Spleen (tissue), 11 donors: ENCODE measurements around the gene PTOV1. TPM values are rescaled to one million over a fixed set of nuclear protein-coding genes. Genes with fewer than 3 reads are reported as not detected.

Experiments
- DNase-seq: peaks from one replicate; pipeline ENCODE4 v3.0.0-alpha.2; 2020
- H3K27ac ChIP-seq, 8 donors: fragments of 200-600 bp; sonication (generic) in 7 of 8; 1 replicate in 4 of 8; 2 replicates in 4 of 8; pipeline versions ENCODE4 v1.5.0 to v1.8.0; 2016 to 2021; ENCODE audit warnings: inconsistent platforms in 4 of 8, mild to moderate bottlenecking in 4 of 8, moderate library complexity in 1 of 8
- H3K27me3 ChIP-seq, 7 donors: fragments of 200-600 bp; sonication (generic) in 6 of 7; replicated peaks in 1 of 7; 1 replicate in 4 of 7; 2 replicates in 3 of 7; pipeline versions ENCODE4 v1.5.0 to v1.8.0; 2016 to 2021; ENCODE audit warnings: inconsistent platforms in 3 of 7, mild to moderate bottlenecking in 1 of 7
- H3K36me3 ChIP-seq, 6 donors: fragments of 200-600 bp; sonication (generic) in 5 of 6; 1 replicate in 4 of 6; 2 replicates in 2 of 6; pipeline versions ENCODE4 v1.5.0 to v1.8.0; 2016 to 2021; ENCODE audit warnings: inconsistent platforms in 2 of 6
- H3K4me1 ChIP-seq, 6 donors: fragments of 200-600 bp; sonication (generic) in 5 of 6; 1 replicate in 3 of 6; 2 replicates in 3 of 6; pipeline versions ENCODE4 v1.5.0 to v1.8.0; 2016 to 2021; ENCODE audit warnings: inconsistent platforms in 3 of 6
- H3K4me3 ChIP-seq, 8 donors: fragments of 200-600 bp; sonication (generic) in 7 of 8; 1 replicate in 4 of 8; 2 replicates in 4 of 8; pipeline versions ENCODE4 v1.5.0 to v1.8.0; 2016 to 2021; ENCODE audit warnings: inconsistent platforms in 4 of 8, mild to moderate bottlenecking in 4 of 8, moderate library complexity in 2 of 8
- H3K9me3 ChIP-seq, 8 donors: fragments of 200-600 bp; sonication (generic) in 7 of 8; 1 replicate in 4 of 8; 2 replicates in 4 of 8; pipeline versions ENCODE4 v1.5.0 to v1.8.0; 2016 to 2021; ENCODE audit warnings: inconsistent platforms in 4 of 8
- CTCF ChIP-seq, 11 experiments: fragments of 200-600 bp in 7 of 11; fragments of 450-650 bp in 4 of 11; sonication (generic) in 4 of 11; IDR thresholded peaks in 8 of 11; conservative IDR thresholded peaks in 3 of 11; 1 replicate in 7 of 11; 2 replicates in 4 of 11; pipeline versions ENCODE4 v1.4.0 to v1.8.0; 2016 to 2021; ENCODE audit warnings: antibody characterized with exemption in 11 of 11, inconsistent platforms in 4 of 11, mild to moderate bottlenecking in 1 of 11
- POLR2A ChIP-seq, 3 donors: fragments of 450-650 bp; IDR thresholded peaks; one replicate each; pipeline ENCODE4 v1.5.1; 2017; ENCODE audit warnings: antibody characterized with exemption in 3 of 3, mild to moderate bottlenecking in 1 of 3
- POLR2AphosphoS5 ChIP-seq, 3 donors: sonication (generic); formaldehyde crosslinking; IDR thresholded peaks; one replicate each; pipeline ENCODE4 v1.5.1; 2017; ENCODE audit warnings: antibody characterized with exemption in 3 of 3
- WGBS, 5 donors: extraction: QIAGEN DNeasy Blood & Tissue Kit in 3 of 5; methylation state at CpG; one replicate each; pipeline versions ENCODE4 v1.1.5 to v1.1.7; 2013 to 2018; 5-methylcytosine and 5-hydroxymethylcytosine counted together
- intact Hi-C: fragments of 100-400 bp; cut with DNase I; formaldehyde crosslinking; loops from one replicate; pipeline ENCODE4 v1.15.0; 2023; ENCODE audit warnings: low total_unique reads
- polyA plus RNA-seq, 3 donors: library from polyadenylated mRNA; stranded (reverse); fragments of 200-250 nt; gene quantifications; one replicate each; pipeline ENCODE4 v1.2.1, GENCODE V29; 2013
- total RNA-seq, 7 donors: library from RNA; depleted of rRNA in 3 of 7; stranded (reverse); fragments of >200 nt in 3 of 7; fragmentation: NEBNext Ultra II Directional in 4 of 7; extraction: Animal tissue kit (Norgen Biotek cat#: 25700) in 4 of 7; gene quantifications; one replicate each; pipeline versions ENCODE4 v1.1.0 to v1.2.1, GENCODE V29; 2016 to 2021
- donor health status: healthy with polysubstance abuse.
- donor health status: DM: no; HTN: no; CAD: no; lungs with moderate emphysema.
- donor health status: DM: no; HTN: no; CAD: no.
- donor health status: Bipolar disorder and iron deficiency.
- donor health status: healthy.
- donor health status: DM: no; HTN: no; CAD: no.
- donor health status: DM: yes; HTN: yes; CAD: no.

Gene PTOV1
- total and polyA plus RNA-seq, 10 donors: 61.4 to 127 (median 90.2) TPM

- peaks cover 0 to 30% (median 17%) of the 10 kb centered on the region in 6 donors for H3K36me3 ChIP-seq
- no peaks in the 10 kb centered on the region for H3K9me3 ChIP-seq
- H3K4me1 ChIP-seq: peaks cover 0 to 39% (median 17%) of the 10 kb centered on the region in 6 donors
- H3K27me3 ChIP-seq: no peaks in the 10 kb centered on the region
- no peak for DNase-seq
- H3K27ac ChIP-seq: peak overlapping the region; percentile 19 to 78 (median 66)
- 55 to 74% (median 63%) methylated on average over 3 of the region's 3 CpGs for WGBS, 5 donors
- TF ChIP-seq POLR2AphosphoS5 (IDR thresholded peaks at IDR 0.05): peak in 1 of 3 donors; percentile 51
- TF ChIP-seq CTCF (IDR thresholded peaks at IDR 0.05 in 8 of 11, conservative IDR thresholded peaks at IDR 0.05 in 3 of 11): no peak
- TF ChIP-seq POLR2A (IDR thresholded peaks at IDR 0.05): no peak
- H3K4me3 ChIP-seq: no peak overlapping the region
- intact Hi-C loops: no loop called here
Observed at GRCh38 chr19:49843265-49843664, 7.7 kb upstream of the PTOV1 start.

GRCh38 chr19:49844138-49845095, 6.5 kb upstream of the PTOV1 start:
- no peak for DNase-seq
- 56 to 85% (median 69%) methylated on average over 17 to 18 of the region's 18 CpGs for WGBS, 5 donors
- H3K9me3 ChIP-seq: peaks cover 0 to 6% (median 0%) of the 10 kb centered on the region in 8 donors
- peak in 1 of 3 donors; percentile 31 for TF ChIP-seq POLR2AphosphoS5 (IDR thresholded peaks at IDR 0.05)
- TF ChIP-seq POLR2A (IDR thresholded peaks at IDR 0.05): no peak
- TF ChIP-seq CTCF (IDR thresholded peaks at IDR 0.05 in 8 of 11, conservative IDR thresholded peaks at IDR 0.05 in 3 of 11): no peak
- no peaks in the 10 kb centered on the region for H3K27me3 ChIP-seq
- H3K27ac ChIP-seq: peak overlapping the region in 4 of 8 donors; percentile 64 to 78 (median 71)
- H3K36me3 ChIP-seq: peaks cover 0 to 19% (median 6%) of the 10 kb centered on the region in 6 donors
- H3K4me1 ChIP-seq: peaks cover 0 to 51% (median 24%) of the 10 kb centered on the region in 6 donors
- intact Hi-C loops: no loop called here
- H3K4me3 ChIP-seq: no peak overlapping the region

- Histone ChIP-seq H3K27me3 (no peaks in the 10 kb centered on the region), H3K36me3 (peaks cover 0 to 9% (median 2%) of the 10 kb centered on the region in 6 donors), H3K27ac (no peak overlapping the region), H3K9me3 (peaks cover 0 to 6% (median 0%) of the 10 kb centered on the region in 8 donors), H3K4me3 (no peak overlapping the region), H3K4me1 (peaks cover 0 to 61% (median 32%) of the 10 kb centered on the region in 6 donors)
- no peak for DNase-seq
- WGBS, 5 donors: 62 to 85% (median 67%) methylated on average over 3 of the region's 3 CpGs
- intact Hi-C loops: no loop called here
- TF ChIP-seq POLR2AphosphoS5 (IDR thresholded peaks at IDR 0.05): no peak
- no peak for TF ChIP-seq CTCF (IDR thresholded peaks at IDR 0.05 in 8 of 11, conservative IDR thresholded peaks at IDR 0.05 in 3 of 11)
- no peak for TF ChIP-seq POLR2A (IDR thresholded peaks at IDR 0.05)
Observed at GRCh38 chr19:49845414-49845813, 5.5 kb upstream of the PTOV1 start.

- intact Hi-C loops: no loop called here
- WGBS, 5 donors: 70 to 89% (median 82%) methylated on average over 5 of the region's 5 CpGs
- Histone ChIP-seq H3K36me3 (no peaks in the 10 kb centered on the region), H3K9me3 (peaks cover 0 to 6% (median 0%) of the 10 kb centered on the region in 8 donors), H3K27me3 (no peaks in the 10 kb centered on the region), H3K27ac (no peak overlapping the region), H3K4me3 (no peak overlapping the region), H3K4me1 (peaks cover 0 to 62% (median 33%) of the 10 kb centered on the region in 6 donors)
- DNase-seq: no peak
- TF ChIP-seq POLR2A (IDR thresholded peaks at IDR 0.05) (no peak), CTCF (IDR thresholded peaks at IDR 0.05 in 8 of 11, conservative IDR thresholded peaks at IDR 0.05 in 3 of 11) (no peak), POLR2AphosphoS5 (IDR thresholded peaks at IDR 0.05) (no peak)
Observed at GRCh38 chr19:49846408-49846807, 4.6 kb upstream of the PTOV1 start.
